ENCODE results near the gene NECAB3.

Gene NECAB3

GRCh38 chr20:33663161-33664084 lies 10.8 kb downstream of the NECAB3 start:
- DNase-seq (ENCODE audit: low read depth): peak; percentile 67

GRCh38 chr20:33662172-33662571 lies 12.1 kb downstream of the NECAB3 start, which contains the start of gene C20orf144:
TSS of gene C20orf144 (plus strand) at chr20:33662327. CDS start at chr20:33662346, 19 bp downstream.
- no peak for DNase-seq (ENCODE audit: low read depth)

- DNase-seq (ENCODE audit: low read depth): no peak
Measured at GRCh38 chr20:33660685-33661058, 13.6 kb downstream of the NECAB3 start.

- no peak for DNase-seq (ENCODE audit: low read depth)
Measured at GRCh38 chr20:33660035-33660684, 14.1 kb downstream of the NECAB3 start.

GRCh38 chr20:33659341-33660034 lies 14.7 kb downstream of the NECAB3 start:
- DNase-seq (ENCODE audit: low read depth): no peak

GRCh38 chr20:33658929-33659328 lies 15.3 kb downstream of the NECAB3 start:
- no peak for DNase-seq (ENCODE audit: low read depth)

- DNase-seq (ENCODE audit: low read depth): no peak
Measured at GRCh38 chr20:33658510-33658909, 15.7 kb downstream of the NECAB3 start.

- DNase-seq (ENCODE audit: low read depth): no peak
Measured at GRCh38 chr20:33657704-33658095, 16.5 kb downstream of the NECAB3 start.

GRCh38 chr20:33656783-33657703 lies 17.2 kb downstream of the NECAB3 start:
- no peak for DNase-seq (ENCODE audit: low read depth)

GRCh38 chr20:33656010-33656782 lies 18.0 kb downstream of the NECAB3 start:
- DNase-seq (ENCODE audit: low read depth): no peak

GRCh38 chr20:33655164-33655563 lies 19.1 kb downstream of the NECAB3 start:
- no peak for DNase-seq (ENCODE audit: low read depth)

- DNase-seq (ENCODE audit: low read depth): no peak
Measured at GRCh38 chr20:33654680-33655161, 19.5 kb downstream of the NECAB3 start.

GRCh38 chr20:33653900-33654596 lies 20.2 kb downstream of the NECAB3 start:
- DNase-seq (ENCODE audit: low read depth): no peak

- no peak for DNase-seq (ENCODE audit: low read depth)
Measured at GRCh38 chr20:33653218-33653899, 20.9 kb downstream of the NECAB3 start.

GRCh38 chr20:33651562-33652048 lies 22.6 kb downstream of the NECAB3 start:
- no peak for DNase-seq (ENCODE audit: low read depth)

GRCh38 chr20:33650753-33651561 lies 23.3 kb downstream of the NECAB3 start:
- DNase-seq (ENCODE audit: low read depth): no peak

GRCh38 chr20:33650111-33650752 lies 24.0 kb downstream of the NECAB3 start:
- DNase-seq (ENCODE audit: low read depth): no peak

- no peak for DNase-seq (ENCODE audit: low read depth)
Measured at GRCh38 chr20:33649201-33649681, 25.0 kb downstream of the NECAB3 start.

Measured in stimulated activated CD8-positive, alpha-beta memory T cell treated with anti-CD3 and anti-CD28 coated beads, Interleukin-12 subunit alpha, Interleukin-12 subunit beta, amount 100 ng/mL, for 1 hour (primary cell).